Epithelial cell of proximal tubule (primary cell): ENCODE measurements around the gene GZF1. TPM values are rescaled to one million over a fixed set of nuclear protein-coding genes. Genes with fewer than 3 reads are reported as not detected.

Source experiments
- DNase-seq: peaks from one replicate; pipeline ENCODE4 v3.0.0-alpha.2; 2011; ENCODE audit warnings: low read depth
- H3K4me3 ChIP-seq: 2 replicates; pipeline ENCODE4 v1.5.1; 2011; ENCODE audit warnings: low read depth, mild to moderate bottlenecking, low read length
- CTCF ChIP-seq: conservative IDR thresholded peaks from 2 replicates; pipeline ENCODE4 v1.5.1; 2012; ENCODE audit warnings: low read depth, mild to moderate bottlenecking, low read length
- total RNA-seq: library from RNA; depleted of rRNA; stranded (reverse); fragments of >200 nt; gene quantifications from 2 replicates; pipeline ENCODE4 v1.2.3, GENCODE V29; 2015

GZF1 gene
- total RNA-seq, 1 donor from 2014 or later, result 9.5 TPM

GRCh38 chr20:23393996-23394775 is 32.2 kb downstream of the GZF1 start:
- no peak for DNase-seq
- no peak overlapping the region for H3K4me3 ChIP-seq
- TF ChIP-seq CTCF, result no peak

- no peak for TF ChIP-seq CTCF
- DNase-seq, result no peak
- no peak overlapping the region for H3K4me3 ChIP-seq
Observed at GRCh38 chr20:23396950-23397627, 35.1 kb downstream of the GZF1 start.

DNA sequence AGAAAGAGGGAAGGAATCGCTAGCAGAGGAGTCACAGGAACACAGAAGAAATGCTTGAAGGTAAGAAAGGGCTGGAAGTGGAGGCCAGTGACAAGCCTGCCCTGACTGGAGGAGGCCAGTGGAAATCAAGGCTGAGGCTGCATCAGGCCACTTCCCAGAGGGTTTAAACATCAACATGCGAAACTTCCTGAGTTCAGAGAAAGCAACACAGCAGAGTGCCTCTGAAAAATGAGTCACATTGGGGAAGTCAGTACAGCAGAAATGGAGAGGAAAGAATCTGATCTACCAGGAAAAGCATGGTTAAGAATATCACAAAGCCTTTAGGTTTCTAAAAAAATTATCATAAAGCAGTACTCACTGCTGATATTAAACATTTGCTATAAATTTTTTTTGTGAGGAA is 36.0 kb downstream of the GZF1 start:
- no peak overlapping the region for H3K4me3 ChIP-seq
- TF ChIP-seq CTCF, result no peak
- no peak for DNase-seq

DNA sequence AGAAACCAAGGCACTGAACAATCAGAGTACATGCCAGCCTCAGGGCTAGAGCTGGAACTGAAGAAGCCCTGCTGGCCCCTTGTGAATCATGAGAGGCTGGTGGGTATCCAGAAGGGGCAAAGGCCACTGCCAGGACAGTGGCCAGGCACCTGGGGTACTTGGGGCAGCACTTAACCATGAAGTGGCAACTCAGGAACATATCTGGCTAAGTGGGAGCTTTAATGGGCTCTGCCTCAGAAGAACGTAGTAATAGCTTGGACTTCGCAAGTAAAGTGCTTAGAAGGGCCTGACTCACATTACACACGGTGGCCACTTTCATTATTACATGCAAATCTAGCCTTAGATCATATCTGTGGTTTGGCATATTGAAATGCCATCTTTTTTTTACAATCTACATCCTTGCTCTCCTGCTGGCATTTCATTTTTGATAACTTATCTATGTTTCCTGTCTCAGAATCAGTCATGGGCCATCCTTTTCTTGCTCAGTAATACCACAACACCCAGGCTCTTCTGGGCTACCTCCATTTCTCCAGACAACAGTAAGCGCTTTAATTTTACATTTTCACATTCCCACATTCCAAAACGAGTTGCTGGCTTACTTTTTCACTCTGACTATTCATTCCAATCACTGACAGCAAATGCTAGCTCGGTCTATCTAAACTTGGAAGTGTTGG is 37.7 kb downstream of the GZF1 start:
- no peak for TF ChIP-seq CTCF
- DNase-seq, result no peak

DNA sequence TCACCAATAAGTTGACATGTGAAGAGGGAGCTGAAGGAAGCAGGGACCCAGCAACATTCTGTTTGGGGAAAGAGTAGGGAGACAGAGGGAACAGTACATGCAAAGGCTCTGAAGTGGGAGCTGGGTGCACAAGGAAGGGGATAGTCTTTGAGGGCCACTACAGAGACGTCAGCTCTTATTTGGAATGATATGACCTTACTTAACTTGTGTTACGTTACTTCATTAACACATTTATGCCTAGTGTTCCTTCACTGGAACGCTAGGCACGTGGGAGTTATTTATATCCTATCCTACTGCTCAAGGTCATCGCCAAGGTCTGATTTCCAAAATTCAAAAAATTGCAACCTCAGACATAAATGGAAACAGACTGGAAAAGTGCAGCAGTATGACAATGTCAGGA is 39.1 kb downstream of the GZF1 start:
- H3K4me3 ChIP-seq, result no peak overlapping the region
- no peak for TF ChIP-seq CTCF

More for the DNA sequence above, 37.7 kb downstream of the GZF1 start:
- no peak overlapping the region for H3K4me3 ChIP-seq

DNA sequence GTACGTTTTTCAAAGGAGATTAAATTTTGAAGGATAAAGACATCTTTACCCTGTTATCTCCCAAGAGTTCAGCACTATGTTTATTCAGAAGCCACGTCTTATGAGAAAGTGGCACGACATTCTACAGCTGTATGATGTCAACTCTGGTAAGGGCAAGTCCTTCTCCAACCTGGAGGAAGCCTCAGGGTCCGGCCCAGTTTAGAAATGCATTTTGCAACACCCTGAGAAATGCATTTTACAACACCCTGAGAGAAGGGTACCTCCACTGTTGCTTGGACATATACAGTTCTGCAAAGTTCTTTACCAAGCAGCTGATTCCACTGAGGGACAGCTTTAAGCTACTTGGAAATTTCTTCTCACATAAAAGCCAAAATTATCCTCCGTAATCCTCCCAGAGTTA is 41.8 kb downstream of the GZF1 start:
- no peak overlapping the region for H3K4me3 ChIP-seq
- TF ChIP-seq CTCF, result no peak
- no peak for DNase-seq

More for the DNA sequence above, 39.1 kb downstream of the GZF1 start:
- DNase-seq, result no peak
